Esophagus (tissue), 2 donors: ENCODE data around the gene FMN2. TPM values are rescaled to one million over a fixed set of nuclear protein-coding genes. Genes with fewer than 3 reads are reported as not detected.

ENCODE experiments used
- H3K27ac ChIP-seq, 2 donors: one replicate each; pipeline ENCODE4 v1.5.1; 2013; ENCODE audit warnings: low read depth in 2 of 2, mild to moderate bottlenecking in 2 of 2, inconsistent platforms in 1 of 2, low read length in 1 of 2, moderate library complexity in 1 of 2
- H3K27me3 ChIP-seq, 2 donors: one replicate each; pipeline ENCODE4 v1.6.1; 2013; ENCODE audit warnings: low read length in 2 of 2, control low read depth in 1 of 2, mild to moderate bottlenecking in 1 of 2; ENCODE audit not compliant: insufficient read depth in 2 of 2, control insufficient read depth in 1 of 2
- H3K36me3 ChIP-seq, 2 donors: one replicate each; pipeline ENCODE4 v1.6.1; 2013; ENCODE audit warnings: low read length in 1 of 2; ENCODE audit not compliant: control insufficient read depth in 2 of 2, insufficient read depth in 2 of 2
- H3K4me1 ChIP-seq, 2 donors: one replicate each; pipeline ENCODE4 v1.6.1; 2013; ENCODE audit warnings: low read length in 1 of 2; ENCODE audit not compliant: control insufficient read depth in 2 of 2, insufficient read depth in 2 of 2
- H3K4me3 ChIP-seq, 2 donors: one replicate each; pipeline ENCODE4 v1.5.1; 2013; ENCODE audit warnings: low read length in 2 of 2, mild to moderate bottlenecking in 2 of 2, low read depth in 1 of 2, moderate library complexity in 1 of 2
- H3K9me3 ChIP-seq, 2 donors: one replicate each; pipeline ENCODE4 v1.6.1; 2013; ENCODE audit warnings: mild to moderate bottlenecking in 2 of 2, low read depth in 1 of 2, low read length in 1 of 2, moderate library complexity in 1 of 2; ENCODE audit not compliant: control insufficient read depth in 2 of 2, insufficient read depth in 1 of 2
- WGBS, 2 donors: extraction: QIAGEN DNeasy Blood & Tissue Kit; methylation state at CpG; one replicate each; pipeline ENCODE4 v1.1.7; 2013; 5-methylcytosine and 5-hydroxymethylcytosine counted together
- polyA plus RNA-seq, 2 donors: library from polyadenylated mRNA; stranded (reverse); fragments of 200-250 nt; gene quantifications; one replicate each; pipeline ENCODE4 v1.2.3, GENCODE V29; 2013
- donor health status: healthy with polysubstance abuse.
- donor health status: Bipolar disorder and iron deficiency.

FMN2 gene
- polyA plus RNA-seq, 2 donors: 0.11 to 0.16 TPM

GRCh38 chr1:240126821-240127220, 35.1 kb downstream of the FMN2 start:
- no peaks in the 10 kb centered on the region for H3K36me3 ChIP-seq
- no peaks in the 10 kb centered on the region for H3K9me3 ChIP-seq
- H3K4me1 ChIP-seq: no peaks in the 10 kb centered on the region
- no peaks in the 10 kb centered on the region for H3K27me3 ChIP-seq
- no peak overlapping the region for H3K4me3 ChIP-seq
- H3K27ac ChIP-seq: no peak overlapping the region
- WGBS, 2 donors: 89 to 91% methylated on average over 6 of the region's 6 CpGs

- WGBS, 2 donors: 92 to 96% methylated on average over 2 of the region's 2 CpGs
- Histone ChIP-seq H3K4me3 (no peak overlapping the region), H3K9me3 (no peaks in the 10 kb centered on the region), H3K27ac (no peak overlapping the region), H3K27me3 (no peaks in the 10 kb centered on the region), H3K36me3 (no peaks in the 10 kb centered on the region), H3K4me1 (no peaks in the 10 kb centered on the region)
Observed at GRCh38 chr1:240128366-240128765, 36.7 kb downstream of the FMN2 start.

- Histone ChIP-seq H3K4me1 (no peaks in the 10 kb centered on the region), H3K9me3 (no peaks in the 10 kb centered on the region), H3K27me3 (no peaks in the 10 kb centered on the region), H3K27ac (no peak overlapping the region), H3K4me3 (no peak overlapping the region), H3K36me3 (no peaks in the 10 kb centered on the region)
- WGBS, 2 donors: 76 to 89% methylated on average over 1 of the region's 1 CpG
Observed at GRCh38 chr1:240134113-240134512, 42.4 kb downstream of the FMN2 start.

- Histone ChIP-seq H3K27ac (no peak overlapping the region), H3K27me3 (no peaks in the 10 kb centered on the region), H3K4me1 (no peaks in the 10 kb centered on the region), H3K4me3 (no peak overlapping the region), H3K36me3 (no peaks in the 10 kb centered on the region), H3K9me3 (no peaks in the 10 kb centered on the region)
- WGBS, 2 donors: 80 to 85% methylated on average over 2 of the region's 2 CpGs
Observed at GRCh38 chr1:240134596-240134995, 42.9 kb downstream of the FMN2 start.

GRCh38 chr1:240136402-240136801, 44.7 kb downstream of the FMN2 start:
- no peaks in the 10 kb centered on the region for H3K36me3 ChIP-seq
- H3K27ac ChIP-seq: no peak overlapping the region
- H3K4me1 ChIP-seq: no peaks in the 10 kb centered on the region
- 67 to 73% methylated on average over 3 of the region's 3 CpGs for WGBS, 2 donors
- H3K9me3 ChIP-seq: no peaks in the 10 kb centered on the region
- no peak overlapping the region for H3K4me3 ChIP-seq
- H3K27me3 ChIP-seq: no peaks in the 10 kb centered on the region

GRCh38 chr1:240138867-240139266, 47.2 kb downstream of the FMN2 start:
- WGBS, 2 donors: 57 to 65% methylated on average over 4 of the region's 4 CpGs
- H3K36me3 ChIP-seq: no peaks in the 10 kb centered on the region
- no peak overlapping the region for H3K4me3 ChIP-seq
- peaks cover 0 to 3% of the 10 kb centered on the region in 2 donors for H3K9me3 ChIP-seq
- H3K27ac ChIP-seq: no peak overlapping the region
- H3K27me3 ChIP-seq: no peaks in the 10 kb centered on the region
- H3K4me1 ChIP-seq: no peaks in the 10 kb centered on the region

GRCh38 chr1:240139511-240139910, 47.8 kb downstream of the FMN2 start:
- WGBS, 2 donors: 71 to 78% methylated on average over 5 of the region's 5 CpGs

GRCh38 chr1:240145120-240145519, 53.4 kb downstream of the FMN2 start:
- H3K36me3 ChIP-seq: no peaks in the 10 kb centered on the region
- H3K27me3 ChIP-seq: no peaks in the 10 kb centered on the region
- WGBS, 2 donors: 92 to 95% methylated on average over 14 of the region's 14 CpGs

More at GRCh38 chr1:240139511-240139910, 47.8 kb downstream of the FMN2 start:
- H3K4me3 ChIP-seq: no peak overlapping the region
- H3K36me3 ChIP-seq: no peaks in the 10 kb centered on the region
- H3K4me1 ChIP-seq: no peaks in the 10 kb centered on the region
- no peaks in the 10 kb centered on the region for H3K27me3 ChIP-seq
- peaks cover 0 to 3% of the 10 kb centered on the region in 2 donors for H3K9me3 ChIP-seq
- H3K27ac ChIP-seq: no peak overlapping the region

GRCh38 chr1:240148333-240148732, 56.6 kb downstream of the FMN2 start:
- H3K27me3 ChIP-seq: no peaks in the 10 kb centered on the region
- no peaks in the 10 kb centered on the region for H3K36me3 ChIP-seq
- no peak overlapping the region for H3K27ac ChIP-seq
- peaks cover 0 to 4% of the 10 kb centered on the region in 2 donors for H3K9me3 ChIP-seq
- 96 to 100% methylated on average over 2 of the region's 2 CpGs for WGBS, 2 donors
- H3K4me1 ChIP-seq: no peaks in the 10 kb centered on the region
- H3K4me3 ChIP-seq: no peak overlapping the region

More at GRCh38 chr1:240145120-240145519, 53.4 kb downstream of the FMN2 start:
- peaks cover 0 to 7% of the 10 kb centered on the region in 2 donors for H3K9me3 ChIP-seq
- no peak overlapping the region for H3K27ac ChIP-seq
- no peak overlapping the region for H3K4me3 ChIP-seq
- no peaks in the 10 kb centered on the region for H3K4me1 ChIP-seq

- Histone ChIP-seq H3K27me3 (no peaks in the 10 kb centered on the region), H3K4me1 (no peaks in the 10 kb centered on the region), H3K27ac (no peak overlapping the region), H3K36me3 (no peaks in the 10 kb centered on the region), H3K9me3 (peaks cover 0 to 4% of the 10 kb centered on the region in 2 donors), H3K4me3 (no peak overlapping the region)
- 30 to 38% methylated on average over 3 of the region's 3 CpGs for WGBS, 2 donors
Observed at GRCh38 chr1:240149484-240150094, 57.9 kb downstream of the FMN2 start.
